ENCODE results near the gene TWF2.

DNA sequence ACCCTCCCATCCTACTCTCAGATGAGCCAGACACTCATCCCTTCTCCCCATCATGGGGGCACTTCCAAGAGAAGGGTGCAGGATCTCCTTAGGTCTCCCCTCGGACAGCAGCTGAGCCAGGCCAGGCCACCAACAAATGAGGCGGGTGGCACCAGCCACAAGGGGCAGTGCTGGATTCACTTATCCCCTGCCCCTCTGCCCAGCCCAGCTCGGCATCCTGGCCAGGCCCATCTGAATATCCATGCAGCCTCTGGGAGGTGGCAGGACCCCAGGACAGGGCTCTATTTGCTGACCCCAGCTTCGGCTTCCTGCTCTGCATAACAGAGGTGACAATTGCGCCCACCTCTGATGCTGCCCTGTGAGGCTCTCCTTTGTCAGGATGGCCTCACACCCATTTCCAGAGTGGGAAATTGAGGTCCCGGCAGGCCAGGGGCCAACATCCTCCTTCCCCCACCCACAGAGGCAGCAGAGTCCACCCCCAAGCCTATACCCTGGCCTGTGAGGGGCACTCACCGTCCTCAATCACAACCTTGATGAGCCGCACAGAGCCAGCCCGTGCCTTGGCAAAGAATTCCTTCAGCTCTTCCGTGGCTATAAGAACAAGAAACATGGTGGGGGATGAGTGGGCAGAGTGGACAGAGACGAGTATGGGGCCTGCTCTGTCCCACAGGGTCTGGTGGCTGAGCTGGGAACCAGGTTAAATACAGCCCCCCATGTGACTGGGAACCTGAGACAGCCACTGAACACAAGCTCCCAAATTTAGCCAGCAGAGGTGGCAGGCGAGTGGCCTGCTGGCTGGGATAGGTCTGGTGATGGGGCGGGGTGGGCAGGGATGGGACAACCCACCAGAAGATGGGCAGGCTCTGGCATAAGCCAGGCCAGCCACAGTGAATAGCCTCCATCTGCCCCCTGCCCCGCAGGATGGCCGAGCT lies 4.2 kb downstream of the TWF2 start:
- TF ChIP-seq CTCF (IDR thresholded peaks at IDR 0.05; ENCODE audit: low read length) (no peak), EZH2 (IDR thresholded peaks at IDR 0.05; ENCODE audit: borderline replicate concordance, low read length) (no peak)

All from OCI-LY1 (cell line).